B cell (primary cell): ENCODE results near the gene RPS24. TPM values are rescaled to one million over a fixed set of nuclear protein-coding genes. Genes with fewer than 3 reads are reported as not detected.

Source experiments
- ATAC-seq: fragments of 200-7000 bp; cut with Tn5 transposase; one replicate; pipeline ENCODE4 v1.10.0; 2021; ENCODE audit warnings: low read depth, mild to moderate bottlenecking, moderate number of reproducible peaks, moderate library complexity
- CTCF ChIA-PET: fragments of 350-600 bp; sonication (Branson Sonifier 250); formaldehyde crosslinking; loops from one replicate; lab custom pipeline; 2021; ENCODE audit warnings: antibody characterized with exemption, inconsistent platforms; lab: Charles Lee
- POLR2A ChIA-PET: fragments of 350-600 bp; sonication (Branson Sonifier 250); formaldehyde crosslinking; loops from one replicate; lab custom pipeline; 2021; ENCODE audit warnings: antibody characterized with exemption; lab: Charles Lee
- DNase-seq: peaks from one replicate; pipeline ENCODE4 v3.0.0; 2013
- H2AFZ ChIP-seq: 2 replicates; pipeline ENCODE4 v1.6.1; 2012; ENCODE audit warnings: mild to moderate bottlenecking, low read depth, low read length; ENCODE audit not compliant: insufficient read depth, poor library complexity, severe bottlenecking
- H3K27ac ChIP-seq, 2 donors: 1 replicate in 1 of 2; 2 replicates in 1 of 2; pipeline ENCODE4 v1.5.1; 2012 to 2013; ENCODE audit warnings: low read length in 2 of 2, mild to moderate bottlenecking in 2 of 2, moderate library complexity in 1 of 2
- H3K27me3 ChIP-seq, 4 experiments: fragments of 200-600 bp in 1 of 4; sonication (generic) in 1 of 4; replicated peaks in 1 of 4; 1 replicate in 2 of 4; 2 replicates in 2 of 4; pipeline versions ENCODE4 v1.6.1 to v1.7.0; 2013 to 2016; ENCODE audit warnings: low read length in 3 of 4, mild to moderate bottlenecking in 2 of 4, mixed read lengths in 1 of 4, moderate library complexity in 1 of 4; ENCODE audit not compliant: insufficient read depth in 4 of 4, control insufficient read depth in 3 of 4; ENCODE audit errors: control extremely low read depth in 1 of 4
- H3K36me3 ChIP-seq, 2 experiments: replicated peaks in 1 of 2; 1 replicate in 1 of 2; 2 replicates in 1 of 2; pipeline versions ENCODE4 v1.6.1 to v1.7.1; 2013; ENCODE audit warnings: low read length in 1 of 2; ENCODE audit not compliant: insufficient read depth in 2 of 2, control insufficient read depth in 1 of 2; ENCODE audit errors: control extremely low read depth in 1 of 2, extremely low read depth in 1 of 2
- H3K4me1 ChIP-seq, 2 donors: fragments of 200-600 bp in 1 of 2; sonication (generic) in 1 of 2; 1 replicate in 1 of 2; 2 replicates in 1 of 2; pipeline versions ENCODE4 v1.5.1 to v1.6.1; 2013 to 2017; ENCODE audit warnings: low read length in 2 of 2; ENCODE audit not compliant: control insufficient read depth in 2 of 2, insufficient read depth in 2 of 2
- H3K4me2 ChIP-seq: replicated peaks from 2 replicates; pipeline ENCODE3; 2012; ENCODE audit warnings: mild to moderate bottlenecking, low read depth, low read length; ENCODE audit not compliant: poor library complexity, severe bottlenecking
- H3K4me3 ChIP-seq, 5 experiments: fragments of 200-600 bp in 1 of 5; sonication (generic) in 1 of 5; 1 replicate in 3 of 5; 2 replicates in 2 of 5; pipeline versions ENCODE4 v1.5.1 to v1.7.0; 2011 to 2016; ENCODE audit warnings: low read length in 4 of 5, mild to moderate bottlenecking in 4 of 5, low read depth in 2 of 5, control low read depth in 1 of 5, moderate library complexity in 1 of 5; ENCODE audit not compliant: insufficient read depth in 1 of 5; ENCODE audit errors: control extremely low read depth in 1 of 5, extremely low read depth in 1 of 5
- H3K79me2 ChIP-seq: fragments of 200-600 bp; sonication (generic); one replicate; pipeline ENCODE4 v1.6.0; 2016; ENCODE audit warnings: low read length; ENCODE audit not compliant: control insufficient read depth, insufficient read depth
- H3K9ac ChIP-seq: fragments of 200-600 bp; sonication (generic); 2 replicates; pipeline ENCODE4 v1.6.1; 2017; ENCODE audit warnings: mild to moderate bottlenecking, low read length, moderate library complexity
- H3K9me3 ChIP-seq, 3 donors: one replicate each; pipeline versions ENCODE4 v1.6.1 to v1.7.1; 2013; ENCODE audit warnings: low read length in 2 of 3; ENCODE audit not compliant: control insufficient read depth in 2 of 3, insufficient read depth in 1 of 3; ENCODE audit errors: control extremely low read depth in 1 of 3
- H4K20me1 ChIP-seq: 2 replicates; pipeline ENCODE4 v1.6.0; 2012; ENCODE audit warnings: mild to moderate bottlenecking, low read length; ENCODE audit not compliant: insufficient read depth, control insufficient read depth, poor library complexity, severe bottlenecking
- H3K27ac Mint-ChIP-seq: one replicate; pipeline ENCODE4 v1.8.0; 2021; ENCODE audit warnings: mixed read lengths
- H3K27me3 Mint-ChIP-seq: one replicate; pipeline ENCODE4 v1.8.0; 2021; ENCODE audit warnings: mixed read lengths
- H3K4me1 Mint-ChIP-seq: one replicate; pipeline ENCODE4 v1.8.0; 2021; ENCODE audit warnings: mixed read lengths
- H3K4me3 Mint-ChIP-seq: one replicate; pipeline ENCODE4 v1.8.0; 2021; ENCODE audit warnings: mixed read lengths
- H3K9me3 Mint-ChIP-seq: one replicate; pipeline ENCODE4 v1.8.0; 2022; ENCODE audit warnings: mixed read lengths; ENCODE audit not compliant: insufficient read depth
- EZH2 ChIP-seq: IDR thresholded peaks from 2 replicates; pipeline ENCODE4 v1.6.1; 2012; ENCODE audit warnings: borderline replicate concordance, low read depth, mild to moderate bottlenecking, moderate library complexity, low read length; ENCODE audit not compliant: insufficient read depth, poor library complexity, severe bottlenecking
- WGBS: methylation state at CpG from one replicate; pipeline ENCODE4 v1.1.5; 2013; ENCODE audit warnings: missing lambda C conversion rate; ENCODE audit not compliant: insufficient coverage; 5-methylcytosine and 5-hydroxymethylcytosine counted together
- intact Hi-C: fragments of 100-400 bp; cut with micrococcal nuclease; formaldehyde crosslinking; loops from one replicate; pipeline ENCODE4 v1.10.0; 2022
- polyA plus RNA-seq: library from polyadenylated mRNA; depleted of rRNA; stranded (reverse); fragments of >200 nt; gene quantifications from 2 replicates; pipeline ENCODE4 v1.2.3, GENCODE V29; 2012
- total RNA-seq, 2 donors: library from RNA; stranded (reverse); fragments of 120-200 nt in 1 of 2; gene quantifications; 1 replicate in 1 of 2; 2 replicates in 1 of 2; pipeline versions ENCODE4 v1.2.3 to v1.2.4, GENCODE V29; 2013 to 2022
- TF ChIP-seq, protein P1 (sequence below): fragments of 200-600 bp; IDR thresholded peaks from one replicate; pipeline ENCODE4 v1.8.0; 2022; ENCODE audit warnings: antibody characterized with exemption, mild to moderate bottlenecking

Gene RPS24
- total and polyA plus RNA-seq, 2 donors (not counting 1 experiment from before 2014, with no cell fraction given): 1,249 to 2,320 TPM

DNA sequence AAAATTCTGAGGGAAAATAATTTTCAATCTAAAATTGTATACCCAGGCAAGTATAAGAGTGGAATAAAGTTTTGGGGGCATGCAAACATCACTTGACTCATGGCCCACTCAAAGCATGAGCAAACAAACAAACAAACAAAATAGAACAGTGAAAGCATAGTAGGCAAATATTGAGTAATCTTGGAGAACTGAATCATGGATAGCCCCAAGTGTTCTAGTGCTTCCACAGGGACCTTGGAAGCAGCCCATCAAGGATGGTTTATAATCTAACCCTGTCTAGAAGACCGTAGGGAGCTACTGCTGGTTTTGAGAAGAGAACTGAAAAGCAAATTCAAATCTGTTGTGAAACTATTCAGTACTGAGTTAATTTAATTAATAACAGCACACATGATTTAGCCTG is 26.5 kb upstream of the RPS24 start:
- Histone ChIP-seq H3K79me2 (no peaks in the 10 kb centered on the region), H3K4me3 (no peak overlapping the region), H3K4me1 (no peaks in the 10 kb centered on the region), H3K27ac (no peak overlapping the region), H3K36me3 (peaks cover 20 to 80% of the 10 kb centered on the region in 2 experiments), H2AFZ (no peak overlapping the region), H3K4me2 (no peak overlapping the region), H3K9me3 (no peaks in the 10 kb centered on the region), H3K9ac (no peak overlapping the region), H3K27me3 (no peaks in the 10 kb centered on the region), H4K20me1 (no peaks in the 10 kb centered on the region)
- no peak for ATAC-seq
- POLR2A ChIA-PET: no interaction called here
- no peak for DNase-seq
- intact Hi-C loops: no loop called here
- no peaks in the 10 kb centered on the region for H3K27me3 Mint-ChIP-seq
- WGBS: no CpG with 5 or more reads among the region's 1 CpG
- H3K9me3 Mint-ChIP-seq: no peaks in the 10 kb centered on the region
- TF ChIP-seq, protein P1, sequence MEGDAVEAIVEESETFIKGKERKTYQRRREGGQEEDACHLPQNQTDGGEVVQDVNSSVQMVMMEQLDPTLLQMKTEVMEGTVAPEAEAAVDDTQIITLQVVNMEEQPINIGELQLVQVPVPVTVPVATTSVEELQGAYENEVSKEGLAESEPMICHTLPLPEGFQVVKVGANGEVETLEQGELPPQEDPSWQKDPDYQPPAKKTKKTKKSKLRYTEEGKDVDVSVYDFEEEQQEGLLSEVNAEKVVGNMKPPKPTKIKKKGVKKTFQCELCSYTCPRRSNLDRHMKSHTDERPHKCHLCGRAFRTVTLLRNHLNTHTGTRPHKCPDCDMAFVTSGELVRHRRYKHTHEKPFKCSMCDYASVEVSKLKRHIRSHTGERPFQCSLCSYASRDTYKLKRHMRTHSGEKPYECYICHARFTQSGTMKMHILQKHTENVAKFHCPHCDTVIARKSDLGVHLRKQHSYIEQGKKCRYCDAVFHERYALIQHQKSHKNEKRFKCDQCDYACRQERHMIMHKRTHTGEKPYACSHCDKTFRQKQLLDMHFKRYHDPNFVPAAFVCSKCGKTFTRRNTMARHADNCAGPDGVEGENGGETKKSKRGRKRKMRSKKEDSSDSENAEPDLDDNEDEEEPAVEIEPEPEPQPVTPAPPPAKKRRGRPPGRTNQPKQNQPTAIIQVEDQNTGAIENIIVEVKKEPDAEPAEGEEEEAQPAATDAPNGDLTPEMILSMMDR: no peak
- no peak for TF ChIP-seq EZH2
- no peak overlapping the region for H3K27ac Mint-ChIP-seq
- H3K4me3 Mint-ChIP-seq: no peak overlapping the region
- H3K4me1 Mint-ChIP-seq: no peaks in the 10 kb centered on the region
- CTCF ChIA-PET: no interaction called here

DNA sequence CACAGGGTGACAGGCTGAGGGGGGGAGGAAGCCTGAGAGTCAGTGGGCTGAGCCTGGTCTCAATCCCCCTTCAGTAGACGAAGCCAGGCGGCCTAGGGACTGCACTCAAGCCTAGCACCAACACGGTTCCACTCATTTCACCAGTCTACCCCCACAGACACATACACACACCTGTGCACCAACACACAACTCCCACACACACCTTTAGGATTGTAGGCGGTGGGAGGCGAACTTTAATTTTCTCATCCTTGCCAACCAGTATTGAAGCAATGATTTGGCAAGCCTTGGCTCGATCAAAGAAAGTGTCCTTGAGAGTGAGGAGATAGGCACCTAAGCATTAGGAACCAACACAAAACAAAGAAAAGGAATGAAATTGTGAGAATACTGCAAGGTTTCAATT is 24.0 kb upstream of the RPS24 start:
- H3K9me3 Mint-ChIP-seq: no peaks in the 10 kb centered on the region
- peaks cover 20 to 80% of the 10 kb centered on the region in 2 experiments for H3K36me3 ChIP-seq
- intact Hi-C loops: no loop called here
- no peak overlapping the region for H3K27ac ChIP-seq
- no peak overlapping the region for H3K4me3 Mint-ChIP-seq
- ChIA-PET POLR2A (no interaction called here), CTCF (interaction anchor here (0.7 kb wide), 1 partner anchor 836 kb away, joined by 3 read pairs; no protein-coding TSS in a partner anchor)
- no peaks in the 10 kb centered on the region for H3K9me3 ChIP-seq
- H4K20me1 ChIP-seq: no peaks in the 10 kb centered on the region
- no peak overlapping the region for H2AFZ ChIP-seq
- H3K27me3 ChIP-seq: no peaks in the 10 kb centered on the region
- no peak for ATAC-seq
- no peaks in the 10 kb centered on the region for H3K27me3 Mint-ChIP-seq
- 100% methylated on average over 3 of the region's 6 CpGs for WGBS
- no peak overlapping the region for H3K27ac Mint-ChIP-seq
- H3K4me1 ChIP-seq: no peaks in the 10 kb centered on the region
- no peak for TF ChIP-seq EZH2
- no peak overlapping the region for H3K4me3 ChIP-seq
- DNase-seq: no peak
- no peaks in the 10 kb centered on the region for H3K4me1 Mint-ChIP-seq
- no peaks in the 10 kb centered on the region for H3K79me2 ChIP-seq
- H3K9ac ChIP-seq: no peak overlapping the region
- H3K4me2 ChIP-seq: no peak overlapping the region
